GM19468 (cell line): ENCODE measurements around the gene KDM1B.
A peak's percentile ranks its signal among the peaks of the same experiment; 100 is the strongest.

Source experiments
- ATAC-seq: cut with Tn5 transposase; IDR thresholded peaks from one replicate; pipeline ENCODE4 v1.9.1; 2021; ENCODE audit warnings: mild to moderate bottlenecking, moderate library complexity, moderate number of reproducible peaks; ENCODE audit not compliant: unreplicated experiment; ENCODE audit errors: extremely low read depth

The KDM1B gene, protein sequence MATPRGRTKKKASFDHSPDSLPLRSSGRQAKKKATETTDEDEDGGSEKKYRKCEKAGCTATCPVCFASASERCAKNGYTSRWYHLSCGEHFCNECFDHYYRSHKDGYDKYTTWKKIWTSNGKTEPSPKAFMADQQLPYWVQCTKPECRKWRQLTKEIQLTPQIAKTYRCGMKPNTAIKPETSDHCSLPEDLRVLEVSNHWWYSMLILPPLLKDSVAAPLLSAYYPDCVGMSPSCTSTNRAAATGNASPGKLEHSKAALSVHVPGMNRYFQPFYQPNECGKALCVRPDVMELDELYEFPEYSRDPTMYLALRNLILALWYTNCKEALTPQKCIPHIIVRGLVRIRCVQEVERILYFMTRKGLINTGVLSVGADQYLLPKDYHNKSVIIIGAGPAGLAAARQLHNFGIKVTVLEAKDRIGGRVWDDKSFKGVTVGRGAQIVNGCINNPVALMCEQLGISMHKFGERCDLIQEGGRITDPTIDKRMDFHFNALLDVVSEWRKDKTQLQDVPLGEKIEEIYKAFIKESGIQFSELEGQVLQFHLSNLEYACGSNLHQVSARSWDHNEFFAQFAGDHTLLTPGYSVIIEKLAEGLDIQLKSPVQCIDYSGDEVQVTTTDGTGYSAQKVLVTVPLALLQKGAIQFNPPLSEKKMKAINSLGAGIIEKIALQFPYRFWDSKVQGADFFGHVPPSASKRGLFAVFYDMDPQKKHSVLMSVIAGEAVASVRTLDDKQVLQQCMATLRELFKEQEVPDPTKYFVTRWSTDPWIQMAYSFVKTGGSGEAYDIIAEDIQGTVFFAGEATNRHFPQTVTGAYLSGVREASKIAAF

GRCh38 chr6:18155150-18155863 lies at the start of gene KDM1B:
KDM1B (plus strand) TSS chr6:18155422; CDS start chr6:18159896, 4,474 bp downstream.
- peak; percentile 88 for ATAC-seq

DNA sequence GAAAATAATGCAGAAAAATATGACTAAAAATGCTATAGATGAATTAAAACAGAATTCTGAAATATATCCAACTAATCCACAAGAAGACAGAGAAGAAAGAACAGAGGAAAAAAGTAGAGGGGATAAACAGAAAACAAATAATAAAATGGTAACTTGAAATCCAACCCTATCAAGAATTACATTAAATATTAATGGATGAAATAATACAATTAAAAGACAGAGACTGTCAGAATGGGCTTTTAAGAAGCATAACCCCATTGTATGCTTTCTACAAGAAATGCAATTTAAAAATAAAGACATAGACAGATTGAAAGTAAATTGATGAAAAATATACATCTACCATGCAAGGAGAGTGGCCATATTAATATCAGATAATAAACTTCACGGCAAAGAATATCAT lies 48.2 kb upstream of the KDM1B start:
- no peak for ATAC-seq

GRCh38 chr6:18110162-18110561 lies 45.1 kb upstream of the KDM1B start:
- no peak for ATAC-seq

DNA sequence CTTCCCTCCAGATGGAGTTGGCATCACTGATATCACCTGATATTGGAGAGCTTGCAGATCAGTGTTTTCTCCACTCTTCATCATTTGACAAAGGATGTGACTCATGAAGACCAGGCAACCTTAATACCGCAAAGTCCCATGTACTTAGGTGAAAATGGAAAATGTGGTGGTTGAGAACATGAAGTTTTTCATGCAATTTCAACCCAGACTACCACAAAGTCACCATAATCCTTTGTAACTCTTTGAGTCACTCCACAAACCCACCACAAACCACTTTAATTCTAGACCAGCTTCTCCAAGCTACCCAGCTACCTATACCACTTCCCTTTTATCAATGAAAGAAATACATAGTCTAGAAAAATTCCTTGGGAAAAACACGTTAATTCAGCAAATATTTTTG lies 39.9 kb upstream of the KDM1B start:
- no peak for ATAC-seq

- ATAC-seq: no peak
Observed at GRCh38 chr6:18117136-18117535, 38.1 kb upstream of the KDM1B start.

- ATAC-seq: no peak
Observed at GRCh38 chr6:18118330-18118729, 36.9 kb upstream of the KDM1B start.

DNA sequence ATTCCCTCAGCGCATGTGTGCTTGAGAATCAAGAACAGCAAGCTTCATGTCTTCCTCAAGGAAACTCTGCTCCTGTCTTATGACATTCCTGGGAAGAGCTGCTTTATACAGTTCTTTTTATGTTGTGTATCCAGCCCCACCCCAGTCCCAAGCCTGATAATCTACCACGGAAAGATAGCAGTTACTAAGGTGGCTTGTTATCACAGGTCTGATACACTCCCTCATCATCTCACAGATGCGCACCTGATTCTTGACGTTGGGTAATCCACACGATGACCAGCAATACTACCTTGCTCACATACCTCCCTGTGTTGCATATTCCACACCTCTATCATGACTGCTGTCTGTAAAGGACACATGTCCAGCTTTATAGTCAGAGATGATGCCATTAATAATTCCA lies 36.0 kb upstream of the KDM1B start:
- no peak for ATAC-seq

DNA sequence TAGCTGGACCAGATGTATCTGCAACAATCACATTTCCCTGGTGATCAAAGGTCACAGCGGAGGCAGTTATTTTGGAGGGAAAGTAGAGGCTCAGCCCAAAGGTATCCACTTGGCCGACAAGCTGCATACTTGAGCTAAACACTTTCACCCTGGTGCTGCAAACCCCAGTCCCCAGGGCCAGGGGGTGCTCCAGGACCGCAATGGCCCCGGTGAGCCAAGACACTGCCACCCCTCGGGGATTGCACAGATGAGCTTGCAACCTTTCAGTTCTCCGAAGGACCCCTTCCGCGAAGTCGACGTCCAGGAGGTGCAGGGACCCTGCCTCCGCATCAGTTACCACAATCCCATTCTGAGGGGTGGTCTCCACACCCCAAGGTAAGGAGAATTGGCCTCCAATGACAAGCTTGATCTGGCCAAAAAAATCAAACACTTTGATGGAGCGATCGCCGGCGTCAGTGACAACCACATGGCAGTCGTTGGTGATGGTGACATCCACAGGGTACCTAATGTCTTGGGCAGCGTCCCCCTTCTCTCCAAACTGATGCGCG lies 33.6 kb upstream of the KDM1B start:
- no peak for ATAC-seq

GRCh38 chr6:18122128-18123093 lies 32.8 kb upstream of the KDM1B start, which contains the start of gene NHLRC1:
NHLRC1 (minus strand) TSS chr6:18122677; CDS start chr6:18122606, 71 bp downstream.
- peak; percentile 95 for ATAC-seq

DNA sequence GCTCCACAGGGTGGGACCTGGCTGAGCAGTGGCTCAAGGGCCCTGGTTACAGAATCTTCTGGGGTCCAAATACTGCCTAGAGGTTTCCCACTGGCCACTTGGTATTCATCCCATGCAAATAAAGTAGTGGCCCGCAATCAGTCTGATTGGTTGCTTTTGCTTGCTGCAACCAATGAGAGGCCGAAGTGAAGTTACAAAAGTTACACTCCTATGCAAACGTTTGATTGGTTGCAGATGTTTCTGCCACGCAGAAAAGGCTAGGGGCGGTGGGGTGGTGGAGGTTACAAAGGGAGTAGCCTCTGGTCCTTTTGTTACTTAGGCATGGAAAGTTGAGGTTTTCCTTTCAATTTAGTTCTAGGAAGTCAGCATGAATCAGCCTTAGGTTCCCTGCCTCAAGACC lies 29.1 kb upstream of the KDM1B start:
- no peak for ATAC-seq

GRCh38 chr6:18132346-18132745 lies 22.9 kb upstream of the KDM1B start:
- ATAC-seq: no peak

- no peak for ATAC-seq
Observed at GRCh38 chr6:18135171-18135570, 20.1 kb upstream of the KDM1B start.

DNA sequence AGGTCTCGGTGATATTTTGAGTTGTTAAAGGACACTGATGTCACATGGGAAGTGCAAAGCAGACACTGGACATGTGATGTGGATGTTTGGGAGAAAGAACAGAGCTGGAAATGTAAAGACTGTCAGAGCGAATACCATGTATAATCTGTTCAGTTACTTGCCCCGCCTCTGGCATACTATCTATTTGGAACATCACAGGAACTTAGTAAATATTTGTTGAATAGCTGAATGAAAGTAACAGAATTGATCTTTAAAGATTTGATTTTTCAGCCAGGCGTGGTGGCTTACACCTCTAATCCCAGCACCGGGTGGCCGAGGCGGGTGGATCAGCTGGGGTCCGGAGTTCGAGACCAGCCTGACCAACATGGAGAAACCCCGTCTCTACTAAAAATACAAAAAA lies 19.0 kb upstream of the KDM1B start:
- no peak for ATAC-seq

GRCh38 chr6:18138906-18139305 lies 16.3 kb upstream of the KDM1B start:
- ATAC-seq: no peak

GRCh38 chr6:18139935-18140621 lies 15.1 kb upstream of the KDM1B start:
- ATAC-seq: no peak

DNA sequence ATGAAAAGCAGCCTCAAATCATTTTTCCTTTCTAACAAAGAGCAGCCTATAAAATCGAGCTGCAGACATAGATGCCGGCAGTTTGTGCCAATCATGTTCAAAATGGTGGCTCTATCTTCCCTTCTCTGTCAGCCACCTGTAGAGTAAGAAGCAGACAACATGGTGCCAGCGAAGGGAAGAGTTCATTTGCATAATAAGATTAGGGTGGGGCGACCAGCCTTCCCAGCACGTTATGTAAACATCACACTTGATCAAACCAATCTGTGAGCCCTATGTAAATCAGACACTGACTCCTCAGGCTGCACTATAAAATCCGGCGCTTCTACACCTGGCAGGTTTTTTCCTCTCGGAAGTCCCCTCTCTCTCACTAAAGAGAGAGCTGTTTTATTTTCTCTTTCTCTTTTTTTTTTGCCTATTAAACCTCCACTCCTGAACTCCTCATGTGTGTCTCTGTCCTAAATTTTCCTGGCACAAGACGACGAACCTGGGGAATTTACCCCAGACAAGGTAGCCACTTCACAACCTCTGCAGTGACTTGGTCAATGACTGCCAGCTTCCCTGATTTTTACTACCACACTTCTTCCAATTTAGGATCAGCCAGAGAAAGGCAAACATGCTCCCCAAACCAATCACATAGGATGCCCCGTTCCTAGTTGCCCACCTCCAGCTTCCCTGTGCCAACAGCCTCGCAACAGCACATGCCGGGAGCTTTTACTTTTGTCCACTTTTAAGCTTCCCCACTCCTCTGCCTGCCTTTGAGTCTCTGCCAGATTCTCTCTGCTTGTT lies 13.2 kb upstream of the KDM1B start:
- no peak for ATAC-seq

DNA sequence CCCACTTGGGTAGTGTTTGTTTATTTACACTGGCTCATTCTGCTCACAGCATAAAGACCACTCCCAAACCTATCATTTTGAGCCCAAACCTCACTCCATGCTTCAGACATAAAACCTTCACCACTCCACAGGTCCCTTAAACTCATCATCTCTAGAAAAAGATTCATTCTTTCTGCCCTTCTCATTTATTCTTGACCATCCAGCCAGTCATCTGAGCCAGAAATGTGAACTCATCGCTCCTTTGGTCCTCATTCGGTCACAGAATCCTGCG lies 12.7 kb upstream of the KDM1B start:
- no peak for ATAC-seq

- ATAC-seq: no peak
Observed at GRCh38 chr6:18147160-18147559, 8.1 kb upstream of the KDM1B start.
